ENCODE measurements around the gene OR5H1.

DNA sequence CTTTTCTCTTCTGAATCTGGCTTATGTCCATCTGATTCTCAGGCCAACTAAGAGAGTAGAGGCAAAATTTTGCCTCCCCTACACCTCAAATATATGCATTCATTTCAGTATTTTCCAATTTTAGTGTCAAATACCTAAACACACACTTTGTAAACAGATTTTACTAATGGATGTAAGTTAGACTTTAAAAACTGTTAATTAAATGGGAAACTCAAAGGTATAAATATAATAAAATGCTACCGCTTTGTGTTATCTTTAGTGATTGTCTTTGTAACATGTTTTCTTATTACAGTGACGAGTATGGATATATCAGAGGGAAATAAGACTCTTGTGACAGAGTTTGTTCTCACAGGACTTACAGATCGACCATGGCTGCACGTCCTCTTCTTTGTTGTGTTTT, 43.6 kb upstream of the OR5H1 start, which contains the start of gene OR5AC2:
- TF ChIP-seq ZNF670 (tag by site-specific recombination; IDR thresholded peaks at IDR 0.05; ENCODE audit: low read depth) (no peak), ZNF501 (tag by site-specific recombination; IDR thresholded peaks at IDR 0.05) (no peak), KLF16 (tag by site-specific recombination; IDR thresholded peaks at IDR 0.05) (no peak), ZNF580 (tag by site-specific recombination; IDR thresholded peaks at IDR 0.05) (no peak), ZNF660 (tag by site-specific recombination; IDR thresholded peaks at IDR 0.05) (no peak), ZNF24 (tag by site-specific recombination; IDR thresholded peaks at IDR 0.05) (no peak)
- TF ChIP-seq, protein P1, sequence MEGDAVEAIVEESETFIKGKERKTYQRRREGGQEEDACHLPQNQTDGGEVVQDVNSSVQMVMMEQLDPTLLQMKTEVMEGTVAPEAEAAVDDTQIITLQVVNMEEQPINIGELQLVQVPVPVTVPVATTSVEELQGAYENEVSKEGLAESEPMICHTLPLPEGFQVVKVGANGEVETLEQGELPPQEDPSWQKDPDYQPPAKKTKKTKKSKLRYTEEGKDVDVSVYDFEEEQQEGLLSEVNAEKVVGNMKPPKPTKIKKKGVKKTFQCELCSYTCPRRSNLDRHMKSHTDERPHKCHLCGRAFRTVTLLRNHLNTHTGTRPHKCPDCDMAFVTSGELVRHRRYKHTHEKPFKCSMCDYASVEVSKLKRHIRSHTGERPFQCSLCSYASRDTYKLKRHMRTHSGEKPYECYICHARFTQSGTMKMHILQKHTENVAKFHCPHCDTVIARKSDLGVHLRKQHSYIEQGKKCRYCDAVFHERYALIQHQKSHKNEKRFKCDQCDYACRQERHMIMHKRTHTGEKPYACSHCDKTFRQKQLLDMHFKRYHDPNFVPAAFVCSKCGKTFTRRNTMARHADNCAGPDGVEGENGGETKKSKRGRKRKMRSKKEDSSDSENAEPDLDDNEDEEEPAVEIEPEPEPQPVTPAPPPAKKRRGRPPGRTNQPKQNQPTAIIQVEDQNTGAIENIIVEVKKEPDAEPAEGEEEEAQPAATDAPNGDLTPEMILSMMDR (tag by site-specific recombination; IDR thresholded peaks at IDR 0.05), result no peak
- TF ChIP-seq, protein P2, sequence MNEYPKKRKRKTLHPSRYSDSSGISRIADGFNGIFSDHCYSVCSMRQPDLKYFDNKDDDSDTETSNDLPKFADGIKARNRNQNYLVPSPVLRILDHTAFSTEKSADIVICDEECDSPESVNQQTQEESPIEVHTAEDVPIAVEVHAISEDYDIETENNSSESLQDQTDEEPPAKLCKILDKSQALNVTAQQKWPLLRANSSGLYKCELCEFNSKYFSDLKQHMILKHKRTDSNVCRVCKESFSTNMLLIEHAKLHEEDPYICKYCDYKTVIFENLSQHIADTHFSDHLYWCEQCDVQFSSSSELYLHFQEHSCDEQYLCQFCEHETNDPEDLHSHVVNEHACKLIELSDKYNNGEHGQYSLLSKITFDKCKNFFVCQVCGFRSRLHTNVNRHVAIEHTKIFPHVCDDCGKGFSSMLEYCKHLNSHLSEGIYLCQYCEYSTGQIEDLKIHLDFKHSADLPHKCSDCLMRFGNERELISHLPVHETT (tag by site-specific recombination; IDR thresholded peaks at IDR 0.05), result no peak
- TF ChIP-seq, protein P3, sequence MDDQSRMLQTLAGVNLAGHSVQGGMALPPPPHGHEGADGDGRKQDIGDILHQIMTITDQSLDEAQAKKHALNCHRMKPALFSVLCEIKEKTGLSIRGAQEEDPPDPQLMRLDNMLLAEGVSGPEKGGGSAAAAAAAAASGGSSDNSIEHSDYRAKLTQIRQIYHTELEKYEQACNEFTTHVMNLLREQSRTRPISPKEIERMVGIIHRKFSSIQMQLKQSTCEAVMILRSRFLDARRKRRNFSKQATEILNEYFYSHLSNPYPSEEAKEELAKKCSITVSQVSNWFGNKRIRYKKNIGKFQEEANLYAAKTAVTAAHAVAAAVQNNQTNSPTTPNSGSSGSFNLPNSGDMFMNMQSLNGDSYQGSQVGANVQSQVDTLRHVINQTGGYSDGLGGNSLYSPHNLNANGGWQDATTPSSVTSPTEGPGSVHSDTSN (CRISPR knock-in tag; IDR thresholded peaks at IDR 0.05), result no peak
